ENCODE results near the gene RNF6.

GRCh38 chr13:26168835-26169234, 53.3 kb downstream of the RNF6 start:
- TF ChIP-seq EZH2 (IDR thresholded peaks at IDR 0.05; ENCODE audit: insufficient read depth, poor library complexity, severe bottlenecking) = no peak
- TF ChIP-seq EZH2phosphoT487 (IDR thresholded peaks at IDR 0.05; ENCODE audit: insufficient read depth, low read depth) = no peak

All from GM23248 (cell line).